Mucosa of gallbladder (tissue), 1 donor: ENCODE results near the gene HIVEP3. TPM values are rescaled to one million over a fixed set of nuclear protein-coding genes. Genes with fewer than 3 reads are reported as not detected.
A peak's percentile ranks its signal among the peaks of the same experiment; 100 is the strongest.

Experiments used
- DNase-seq: peaks from one replicate; pipeline ENCODE4 v3.0.0-alpha.2; 2020; ENCODE audit warnings: low spot score
- total RNA-seq: library from RNA; stranded (reverse); gene quantifications from one replicate; pipeline ENCODE4 v1.2.1, GENCODE V29; 2021
- donor health status: DM: no; HTN: no; CAD: no.

The HIVEP3 gene
- total RNA-seq, 1 donor from 2014 or later, result 8.7 TPM

- DNase-seq, result no peak
These were observed 433.1 kb downstream of the HIVEP3 start for GRCh38 chr1:41485605-41486004.

- DNase-seq, result peak; percentile 77
These were observed 434.1 kb downstream of the HIVEP3 start, which contains the start of gene EDN2 for GRCh38 chr1:41484402-41485241. Gene EDN2 (minus strand): TSS chr1:41484683. CDS start chr1:41484601, 82 bp downstream.

- DNase-seq, result no peak
These were observed 434.7 kb downstream of the HIVEP3 start for GRCh38 chr1:41483960-41484401.

- DNase-seq, result no peak
These were observed 435.5 kb downstream of the HIVEP3 start for GRCh38 chr1:41483001-41483850.

- DNase-seq, result peak; percentile 83
These were observed 436.5 kb downstream of the HIVEP3 start for GRCh38 chr1:41482001-41482765.

- no peak for DNase-seq
These were observed 437.5 kb downstream of the HIVEP3 start for GRCh38 chr1:41481109-41481775.

- DNase-seq, result no peak
These were observed 438.3 kb downstream of the HIVEP3 start for GRCh38 chr1:41480204-41481108.

- no peak for DNase-seq
These were observed 438.9 kb downstream of the HIVEP3 start for GRCh38 chr1:41479808-41480160.

GRCh38 chr1:41479000-41479807 lies 439.5 kb downstream of the HIVEP3 start:
- no peak for DNase-seq

- no peak for DNase-seq
These were observed 440.5 kb downstream of the HIVEP3 start for GRCh38 chr1:41478118-41478748.

GRCh38 chr1:41476807-41477361 lies 441.8 kb downstream of the HIVEP3 start:
- peak; percentile 83 for DNase-seq

GRCh38 chr1:41475859-41476567 lies 442.7 kb downstream of the HIVEP3 start:
- no peak for DNase-seq

GRCh38 chr1:41475346-41475745 lies 443.4 kb downstream of the HIVEP3 start:
- DNase-seq, result no peak

- no peak for DNase-seq
These were observed 444.0 kb downstream of the HIVEP3 start for GRCh38 chr1:41474490-41475271.

- no peak for DNase-seq
These were observed 444.9 kb downstream of the HIVEP3 start for GRCh38 chr1:41473738-41474362.

GRCh38 chr1:41471658-41472057 lies 447.1 kb downstream of the HIVEP3 start:
- no peak for DNase-seq

- DNase-seq, result no peak
These were observed 449.0 kb downstream of the HIVEP3 start for GRCh38 chr1:41469706-41470105.
